Trophoblast cell (in vitro differentiated cells and primary cell): ENCODE results near the gene FANCL.

ENCODE experiments used
- DNase-seq, 2 donors: peaks; one replicate each; pipeline ENCODE4 v3.0.0-alpha.2; 2016
- H2AFZ ChIP-seq: 2 replicates; pipeline ENCODE4 v1.6.1; 2013; ENCODE audit warnings: low read length, moderate library complexity, mild to moderate bottlenecking; ENCODE audit not compliant: insufficient read depth, poor library complexity
- H2AK5ac ChIP-seq: 2 replicates; pipeline ENCODE4 v1.6.1; 2013; ENCODE audit warnings: mild to moderate bottlenecking, low read length
- H2BK120ac ChIP-seq: 2 replicates; pipeline ENCODE4 v1.6.1; 2013; ENCODE audit warnings: low read length, mild to moderate bottlenecking, moderate library complexity; ENCODE audit not compliant: insufficient read depth, poor library complexity
- H2BK12ac ChIP-seq: 2 replicates; pipeline ENCODE4 v1.6.1; 2013; ENCODE audit warnings: mild to moderate bottlenecking, low read length, moderate library complexity
- H2BK5ac ChIP-seq: 2 replicates; pipeline ENCODE4 v1.6.1; 2013; ENCODE audit warnings: low read length, low read depth, moderate library complexity, mild to moderate bottlenecking; ENCODE audit not compliant: poor library complexity
- H3K14ac ChIP-seq: 2 replicates; pipeline ENCODE4 v1.6.1; 2013; ENCODE audit warnings: mild to moderate bottlenecking, low read length
- H3K18ac ChIP-seq: 2 replicates; pipeline ENCODE4 v1.6.1; 2013; ENCODE audit warnings: mild to moderate bottlenecking, low read length
- H3K23ac ChIP-seq: 2 replicates; pipeline ENCODE4 v1.6.1; 2013; ENCODE audit warnings: low read length
- H3K27ac ChIP-seq: 2 replicates; pipeline ENCODE4 v1.5.1; 2013; ENCODE audit warnings: low read depth, mild to moderate bottlenecking, inconsistent platforms, low read length, moderate library complexity
- H3K27me3 ChIP-seq: 2 replicates; pipeline ENCODE4 v1.6.1; 2013; ENCODE audit warnings: inconsistent platforms, mild to moderate bottlenecking, low read length, moderate library complexity; ENCODE audit not compliant: insufficient read depth
- H3K36me3 ChIP-seq, 2 experiments: 1 replicate in 1 of 2; 2 replicates in 1 of 2; pipeline ENCODE4 v1.6.1; 2013; ENCODE audit warnings: low read length in 2 of 2, mild to moderate bottlenecking in 2 of 2, moderate library complexity in 1 of 2; ENCODE audit not compliant: insufficient read depth in 2 of 2, control insufficient read depth in 1 of 2
- H3K4ac ChIP-seq: 2 replicates; pipeline ENCODE4 v1.6.1; 2013; ENCODE audit warnings: low read depth, mild to moderate bottlenecking, low read length, moderate library complexity
- H3K4me1 ChIP-seq, 2 experiments: 1 replicate in 1 of 2; 2 replicates in 1 of 2; pipeline ENCODE4 v1.6.1; 2013; ENCODE audit warnings: low read length in 2 of 2, mild to moderate bottlenecking in 2 of 2, moderate library complexity in 1 of 2; ENCODE audit not compliant: insufficient read depth in 2 of 2, control insufficient read depth in 1 of 2
- H3K4me2 ChIP-seq: 2 replicates; pipeline ENCODE4 v1.6.1; 2013; ENCODE audit warnings: inconsistent platforms, mild to moderate bottlenecking, low read length, moderate library complexity
- H3K4me3 ChIP-seq: 2 replicates; pipeline ENCODE4 v1.5.1; 2013; ENCODE audit warnings: mild to moderate bottlenecking, low read depth, low read length, inconsistent platforms
- H3K79me1 ChIP-seq: one replicate; pipeline ENCODE4 v1.6.1; 2013; ENCODE audit warnings: low read length
- H3K79me2 ChIP-seq: 2 replicates; pipeline ENCODE4 v1.6.1; 2013; ENCODE audit warnings: low read length, mild to moderate bottlenecking; ENCODE audit not compliant: control insufficient read depth, insufficient read depth, poor library complexity
- H3K9ac ChIP-seq: 2 replicates; pipeline ENCODE4 v1.6.1; 2013; ENCODE audit warnings: mild to moderate bottlenecking, low read length
- H3K9me3 ChIP-seq: 2 replicates; pipeline ENCODE4 v1.6.1; 2013; ENCODE audit warnings: low read depth, mild to moderate bottlenecking, control low read depth, inconsistent platforms, low read length; ENCODE audit not compliant: insufficient read depth
- H4K12ac ChIP-seq: 2 replicates; pipeline ENCODE4 v1.6.1; 2013; ENCODE audit warnings: low read depth, mild to moderate bottlenecking, low read length, moderate library complexity
- H4K8ac ChIP-seq: 2 replicates; pipeline ENCODE4 v1.6.1; 2013; ENCODE audit warnings: low read depth, mild to moderate bottlenecking, low read length, moderate library complexity
- H4K91ac ChIP-seq: one replicate; pipeline ENCODE4 v1.6.1; 2013; ENCODE audit warnings: low read depth, mild to moderate bottlenecking, low read length, moderate library complexity
- WGBS: extraction: QIAGEN DNeasy Blood & Tissue Kit; methylation state at CpG from one replicate; pipeline ENCODE4 v1.1.7; 2013; ENCODE audit warnings: missing lambda C conversion rate; ENCODE audit not compliant: insufficient read length, insufficient coverage; ENCODE audit errors: extremely low coverage; 5-methylcytosine and 5-hydroxymethylcytosine counted together

Gene FANCL

DNA sequence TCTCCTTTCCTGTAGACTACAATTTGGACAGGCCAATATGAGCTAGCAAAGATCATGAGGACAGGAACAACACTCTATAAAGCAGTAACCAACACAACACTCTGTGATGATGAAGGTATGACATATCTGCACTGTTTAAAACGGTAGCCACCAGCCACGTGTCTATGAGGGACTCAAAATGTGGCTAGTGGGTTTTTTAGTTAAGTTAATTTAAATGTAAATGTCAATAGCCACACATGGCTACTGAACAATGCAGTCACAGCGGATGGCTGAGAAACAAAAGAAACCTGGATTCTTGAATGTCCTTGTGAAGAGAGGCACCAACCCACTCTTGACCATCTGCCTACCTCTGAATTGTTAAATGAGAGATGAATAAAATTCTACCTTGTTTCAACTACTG, 33.9 kb downstream of the FANCL start:
- peaks cover 6 to 13% of the 10 kb centered on the region in 2 experiments for H3K36me3 ChIP-seq
- no CpG with 5 or more reads among the region's 3 CpGs for WGBS
- no peak overlapping the region for H3K27ac ChIP-seq
- H3K9me3 ChIP-seq: peaks cover 6% of the 10 kb centered on the region
- H3K4me2 ChIP-seq: no peak overlapping the region
- no peak overlapping the region for H4K91ac ChIP-seq
- no peak overlapping the region for H3K4me3 ChIP-seq
- no peak overlapping the region for H2BK5ac ChIP-seq
- H2AFZ ChIP-seq: no peak overlapping the region
- H3K14ac ChIP-seq: no peak overlapping the region
- no peak for DNase-seq
- H4K12ac ChIP-seq: no peak overlapping the region
- H3K27me3 ChIP-seq: no peaks in the 10 kb centered on the region
- H2BK12ac ChIP-seq: no peak overlapping the region
- no peak overlapping the region for H2BK120ac ChIP-seq
- no peak overlapping the region for H3K4ac ChIP-seq
- H3K23ac ChIP-seq: no peak overlapping the region
- no peak overlapping the region for H2AK5ac ChIP-seq
- no peak overlapping the region for H3K9ac ChIP-seq
- H3K79me1 ChIP-seq: no peaks in the 10 kb centered on the region
- H3K79me2 ChIP-seq: no peaks in the 10 kb centered on the region
- H3K4me1 ChIP-seq: no peaks in the 10 kb centered on the region
- H4K8ac ChIP-seq: no peak overlapping the region
- H3K18ac ChIP-seq: no peak overlapping the region

DNA sequence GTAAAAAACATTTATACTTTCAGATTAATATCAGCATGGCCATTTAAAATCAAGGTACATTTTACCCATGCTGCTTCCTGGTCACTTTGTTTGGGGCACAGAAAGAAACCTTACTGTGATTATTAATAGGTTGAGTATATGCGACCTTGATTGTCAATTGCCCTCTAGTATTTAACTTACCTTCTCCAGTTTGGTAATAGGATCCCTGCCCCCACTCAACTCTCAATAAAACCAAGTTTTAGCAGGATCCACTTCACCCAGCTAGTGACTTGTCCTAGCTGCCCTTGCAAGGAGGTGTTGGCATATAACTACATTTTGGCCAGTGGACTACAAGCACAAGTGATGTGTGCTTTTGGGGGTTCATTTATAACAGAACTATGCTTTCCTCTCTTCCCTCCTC, 34.3 kb downstream of the FANCL start:
- Histone ChIP-seq H3K27ac (no peak overlapping the region), H3K36me3 (peaks cover 6 to 13% of the 10 kb centered on the region in 2 experiments), H3K23ac (no peak overlapping the region), H3K79me1 (no peaks in the 10 kb centered on the region), H3K4me1 (no peaks in the 10 kb centered on the region), H2BK120ac (no peak overlapping the region), H2AK5ac (no peak overlapping the region), H3K14ac (no peak overlapping the region), H3K9ac (no peak overlapping the region), H2BK12ac (no peak overlapping the region), H3K4me2 (no peak overlapping the region), H4K12ac (no peak overlapping the region), H3K4ac (no peak overlapping the region), H3K4me3 (no peak overlapping the region), H2BK5ac (no peak overlapping the region), H4K8ac (no peak overlapping the region), H3K18ac (no peak overlapping the region), H3K79me2 (no peaks in the 10 kb centered on the region), H3K27me3 (no peaks in the 10 kb centered on the region), H2AFZ (no peak overlapping the region), H4K91ac (no peak overlapping the region), H3K9me3 (peaks cover 6% of the 10 kb centered on the region)
- DNase-seq: no peak
- WGBS: no CpG with 5 or more reads among the region's 1 CpG

DNA sequence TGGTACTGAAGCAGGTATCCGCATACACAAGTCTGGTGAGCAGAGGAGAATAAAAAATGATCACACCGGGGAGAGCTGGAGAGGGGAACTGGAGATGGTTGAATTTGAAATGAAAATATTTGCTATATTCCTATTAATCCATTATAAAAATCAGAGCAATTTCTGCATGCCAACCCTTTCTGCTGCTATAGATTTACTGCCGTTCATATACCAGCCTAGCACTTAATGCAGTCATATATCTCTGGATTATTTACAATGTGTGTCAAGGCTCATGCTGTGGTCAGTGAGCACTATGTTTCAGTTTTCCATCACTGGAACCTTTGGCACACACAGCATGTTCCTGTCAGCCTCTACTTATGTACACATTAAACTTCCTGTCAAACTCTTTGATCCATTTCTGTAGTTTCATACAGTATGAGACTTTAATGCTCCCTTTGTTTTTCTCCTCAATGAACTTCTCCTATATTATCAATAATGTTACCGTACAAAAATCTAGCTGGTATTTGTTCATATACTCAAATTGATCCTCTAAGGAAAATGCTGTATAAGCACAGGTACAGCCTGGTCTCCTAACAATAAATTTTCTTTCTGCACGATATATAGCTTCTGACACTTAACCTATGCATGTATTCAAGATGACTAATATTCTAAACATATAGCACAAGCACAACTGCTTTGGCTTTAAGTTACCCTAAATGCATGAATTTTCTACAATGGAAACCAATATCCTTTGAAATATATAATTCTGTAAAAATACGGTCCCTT, 36.7 kb downstream of the FANCL start:
- H2AK5ac ChIP-seq: no peak overlapping the region
- H3K79me1 ChIP-seq: no peaks in the 10 kb centered on the region
- H4K8ac ChIP-seq: no peak overlapping the region
- H4K12ac ChIP-seq: no peak overlapping the region
- no peak overlapping the region for H2BK5ac ChIP-seq
- no peak overlapping the region for H4K91ac ChIP-seq
- H3K18ac ChIP-seq: no peak overlapping the region
- H2BK120ac ChIP-seq: no peak overlapping the region
- no peaks in the 10 kb centered on the region for H3K9me3 ChIP-seq
- no peaks in the 10 kb centered on the region for H3K4me1 ChIP-seq
- H3K79me2 ChIP-seq: no peaks in the 10 kb centered on the region
- no CpG with 5 or more reads among the region's 6 CpGs for WGBS
- no peak overlapping the region for H3K4ac ChIP-seq
- H3K4me3 ChIP-seq: no peak overlapping the region
- H2BK12ac ChIP-seq: no peak overlapping the region
- no peak overlapping the region for H3K14ac ChIP-seq
- no peak overlapping the region for H2AFZ ChIP-seq
- no peaks in the 10 kb centered on the region for H3K36me3 ChIP-seq
- no peak overlapping the region for H3K4me2 ChIP-seq
- no peak overlapping the region for H3K9ac ChIP-seq
- no peak for DNase-seq
- no peak overlapping the region for H3K27ac ChIP-seq
- H3K27me3 ChIP-seq: no peaks in the 10 kb centered on the region
- H3K23ac ChIP-seq: no peak overlapping the region

DNA sequence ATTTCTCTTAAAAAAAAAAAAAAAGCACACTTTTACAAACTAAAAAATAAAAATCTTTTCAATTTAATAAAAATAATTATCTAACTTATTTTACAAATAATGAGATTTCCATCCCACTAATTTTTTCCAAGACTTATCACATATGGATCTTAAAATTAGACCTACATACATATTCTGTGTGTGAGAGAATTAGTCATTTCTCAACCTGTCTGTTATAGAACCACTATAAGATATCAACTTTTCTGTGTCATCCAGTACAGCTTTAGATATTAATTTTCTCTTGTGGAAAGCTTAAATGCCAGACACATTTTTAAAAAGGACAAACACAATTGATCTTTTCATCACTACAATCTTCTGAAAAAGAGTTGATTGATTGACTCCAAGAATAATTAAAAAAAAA, 38.1 kb downstream of the FANCL start:
- H3K9me3 ChIP-seq: no peaks in the 10 kb centered on the region
- no peak overlapping the region for H2AFZ ChIP-seq
- H3K4ac ChIP-seq: no peak overlapping the region
- no peak overlapping the region for H3K27ac ChIP-seq
- no peak overlapping the region for H3K4me2 ChIP-seq
- H3K27me3 ChIP-seq: no peaks in the 10 kb centered on the region
- H3K79me1 ChIP-seq: no peaks in the 10 kb centered on the region
- H4K12ac ChIP-seq: no peak overlapping the region
- no peak overlapping the region for H3K14ac ChIP-seq
- no peak overlapping the region for H4K8ac ChIP-seq
- no peak overlapping the region for H4K91ac ChIP-seq
- H3K23ac ChIP-seq: no peak overlapping the region
- no peak overlapping the region for H3K4me3 ChIP-seq
- no peak overlapping the region for H2BK5ac ChIP-seq
- H3K18ac ChIP-seq: no peak overlapping the region
- H3K36me3 ChIP-seq: no peaks in the 10 kb centered on the region
- H3K9ac ChIP-seq: no peak overlapping the region
- H3K4me1 ChIP-seq: no peaks in the 10 kb centered on the region
- no peak overlapping the region for H2BK12ac ChIP-seq
- DNase-seq: no peak
- H2BK120ac ChIP-seq: no peak overlapping the region
- H2AK5ac ChIP-seq: no peak overlapping the region
- no peaks in the 10 kb centered on the region for H3K79me2 ChIP-seq
